T follicular helper cell (primary cell): ENCODE data around the gene BIRC3.
A peak's percentile ranks its signal among the peaks of the same experiment; 100 is the strongest.

Source experiments
- DNase-seq: peaks from one replicate; pipeline ENCODE4 v3.0.0-alpha.2; 2020; ENCODE audit warnings: low read depth
- total RNA-seq, 2 experiments: gene quantifications; one replicate each; lab custom pipeline; 2026; lab: John Stamatoyannopoulos, UW

Gene BIRC3
- 416 to 600 reads per million in 2 experiments for total RNA-seq

DNA sequence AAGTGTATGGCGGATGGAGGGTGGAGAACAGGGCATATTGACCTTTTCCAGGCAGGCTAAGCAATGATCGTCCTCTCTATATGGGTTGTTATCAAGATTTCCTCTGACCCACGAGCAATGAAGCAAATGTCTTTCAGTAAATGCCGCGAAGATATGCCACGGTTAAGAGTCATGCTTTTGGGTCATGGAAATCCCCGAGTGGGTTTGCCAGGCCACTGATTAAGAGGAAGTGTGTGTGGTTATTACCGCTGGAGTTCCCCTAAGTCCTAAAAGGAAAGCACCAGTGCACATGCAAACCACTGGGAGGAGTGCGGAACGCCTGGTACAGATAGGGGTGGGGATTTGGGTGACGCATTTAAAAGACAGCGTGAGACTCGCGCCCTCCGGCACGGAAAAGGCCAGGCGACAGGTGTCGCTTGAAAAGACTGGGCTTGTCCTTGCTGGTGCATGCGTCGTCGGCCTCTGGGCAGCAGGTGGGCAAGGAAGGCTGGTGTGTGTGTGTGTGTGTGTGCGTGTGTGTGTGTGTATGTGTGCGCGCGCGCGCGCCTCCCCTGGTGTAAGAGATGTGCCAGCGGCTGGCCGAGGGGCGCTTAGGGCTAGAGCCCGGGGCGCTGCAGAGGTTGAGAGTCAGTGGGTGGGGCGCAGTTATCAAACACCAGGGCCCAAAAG, at the start of gene BIRC3:
Gene BIRC3 (plus strand): TSS at position 386 of the 669 bp plus-strand sequence. CDS start 7,026 bp downstream, outside the sequence.
- peak; percentile 89 for DNase-seq

GRCh38 chr11:102267609-102268008, 49.7 kb upstream of the BIRC3 start:
- DNase-seq: no peak

DNA sequence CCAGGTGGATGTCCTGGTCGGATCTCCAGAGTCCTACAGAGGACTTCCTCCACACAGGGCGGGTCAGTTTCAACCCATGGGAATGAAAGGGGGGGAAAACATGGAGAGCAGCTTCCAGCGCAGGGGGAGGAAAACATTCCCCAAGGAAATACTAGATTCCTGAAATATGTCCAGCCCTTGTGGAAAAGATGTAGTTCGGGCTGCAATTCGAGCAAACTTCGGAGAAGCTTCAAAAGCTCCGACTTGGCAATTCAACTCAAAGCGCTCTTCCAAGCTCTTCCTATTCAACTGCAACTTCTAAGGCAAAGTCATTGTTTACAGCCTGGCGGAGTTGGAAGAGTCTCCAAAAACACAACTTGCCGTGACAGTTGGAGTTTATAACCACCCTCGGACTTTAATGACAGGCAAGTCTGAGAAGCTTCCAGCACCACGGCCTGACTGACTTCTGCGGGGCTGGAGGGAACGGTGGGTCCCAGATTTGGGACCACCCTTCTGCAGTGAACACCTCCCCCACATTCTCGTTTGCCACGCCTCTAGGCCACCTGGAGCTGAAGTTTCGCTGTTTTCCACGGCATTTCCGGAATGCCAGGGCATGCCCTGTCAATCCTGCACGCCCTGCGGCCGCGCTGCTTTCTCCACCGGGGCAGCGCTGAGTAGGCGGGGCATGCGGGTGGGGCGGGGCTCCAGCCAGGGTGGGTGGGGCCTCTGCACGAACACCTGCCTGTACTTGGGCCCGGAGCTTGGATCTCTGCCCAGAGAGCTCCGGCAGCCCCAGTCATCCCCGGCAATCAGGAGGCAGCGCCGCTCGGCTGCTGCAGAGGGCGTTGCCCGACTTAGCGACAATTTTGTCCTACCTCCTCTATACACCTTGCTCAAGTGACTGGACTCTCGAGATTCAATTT, 49.0 kb upstream of the BIRC3 start:
- peak; percentile 84 for DNase-seq

DNA sequence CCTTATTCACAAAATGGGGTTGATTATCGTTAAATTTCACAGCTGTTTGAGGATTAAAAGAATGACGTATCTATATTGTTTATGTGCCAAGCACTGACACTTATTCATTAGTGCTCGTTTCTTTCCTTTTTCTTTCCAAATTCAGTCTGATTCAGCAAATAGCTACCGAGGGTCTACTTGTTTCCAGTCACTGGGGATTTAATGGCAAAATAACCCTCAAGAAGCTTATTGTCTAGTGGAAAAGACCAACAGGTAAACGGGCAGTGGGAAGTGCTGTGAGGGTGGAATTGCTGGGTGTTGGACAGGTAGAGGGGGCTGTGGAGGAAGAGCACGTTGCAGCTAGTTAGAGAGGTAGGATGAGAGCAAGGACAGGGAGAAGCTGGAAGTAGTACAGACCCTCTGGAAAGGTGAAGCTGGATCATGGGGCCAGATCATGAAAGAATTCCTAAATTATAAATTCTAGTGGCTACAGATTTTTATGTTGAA, 48.3 kb upstream of the BIRC3 start:
- DNase-seq: no peak

DNA sequence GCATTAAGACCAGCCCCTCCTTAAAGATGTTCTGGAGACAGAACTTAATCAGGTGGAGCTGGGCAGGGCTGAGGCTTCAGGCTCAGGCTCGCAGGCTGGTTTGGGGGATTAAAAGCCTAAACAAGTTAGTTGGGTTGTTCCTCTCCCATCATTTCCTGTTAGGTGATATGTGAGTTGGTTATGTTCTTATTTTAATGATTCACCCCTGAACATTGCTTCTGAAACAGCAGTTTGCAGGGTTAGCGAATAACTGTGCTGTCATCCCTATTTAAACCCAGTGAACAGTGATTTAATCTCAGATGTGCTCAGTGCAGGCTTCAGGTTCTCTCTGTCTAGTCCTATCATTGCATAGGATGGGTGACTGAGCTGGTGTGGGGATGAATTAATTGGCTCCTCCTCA, 47.4 kb upstream of the BIRC3 start:
- DNase-seq: no peak

- no peak for DNase-seq
These were observed 45.0 kb upstream of the BIRC3 start for GRCh38 chr11:102272047-102272824.

GRCh38 chr11:102274628-102275027, 42.7 kb upstream of the BIRC3 start:
- no peak for DNase-seq

GRCh38 chr11:102276362-102276761, 40.9 kb upstream of the BIRC3 start:
- no peak for DNase-seq

GRCh38 chr11:102276783-102277182, 40.5 kb upstream of the BIRC3 start:
- DNase-seq: no peak

- DNase-seq: no peak
These were observed 37.6 kb upstream of the BIRC3 start for GRCh38 chr11:102279641-102280170.

GRCh38 chr11:102280245-102280833, 36.9 kb upstream of the BIRC3 start:
- no peak for DNase-seq

- no peak for DNase-seq
These were observed 34.2 kb upstream of the BIRC3 start for GRCh38 chr11:102283116-102283485.

GRCh38 chr11:102284008-102284407, 33.3 kb upstream of the BIRC3 start:
- DNase-seq: no peak

GRCh38 chr11:102286292-102286691, 31.0 kb upstream of the BIRC3 start:
- DNase-seq: no peak

- no peak for DNase-seq
These were observed 29.1 kb upstream of the BIRC3 start for GRCh38 chr11:102287964-102288724.

GRCh38 chr11:102288725-102289083, 28.6 kb upstream of the BIRC3 start:
- no peak for DNase-seq

DNA sequence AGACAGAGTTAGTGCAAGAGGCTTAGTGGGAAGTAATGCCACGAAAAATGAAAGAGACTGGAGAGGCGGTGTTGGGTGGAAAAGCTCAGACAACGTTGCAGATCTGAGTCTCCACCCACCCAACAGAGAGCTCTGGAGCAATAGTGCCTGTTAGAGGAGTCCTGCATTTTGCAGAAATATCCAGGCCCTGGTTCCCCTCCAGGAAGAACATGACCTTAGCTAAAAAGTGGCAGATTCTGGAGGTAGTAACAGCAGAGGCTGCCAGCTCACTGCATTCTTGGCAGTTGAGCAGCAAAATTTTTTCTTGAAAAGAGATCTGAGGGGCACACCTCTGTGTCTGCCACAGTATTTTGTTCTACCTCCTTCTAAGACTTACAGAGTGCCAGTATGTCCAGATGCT, 27.7 kb upstream of the BIRC3 start:
- no peak for DNase-seq

- DNase-seq: no peak
These were observed 25.5 kb upstream of the BIRC3 start for GRCh38 chr11:102291831-102292230.

GRCh38 chr11:102292933-102293332, 24.4 kb upstream of the BIRC3 start:
- no peak for DNase-seq

DNA sequence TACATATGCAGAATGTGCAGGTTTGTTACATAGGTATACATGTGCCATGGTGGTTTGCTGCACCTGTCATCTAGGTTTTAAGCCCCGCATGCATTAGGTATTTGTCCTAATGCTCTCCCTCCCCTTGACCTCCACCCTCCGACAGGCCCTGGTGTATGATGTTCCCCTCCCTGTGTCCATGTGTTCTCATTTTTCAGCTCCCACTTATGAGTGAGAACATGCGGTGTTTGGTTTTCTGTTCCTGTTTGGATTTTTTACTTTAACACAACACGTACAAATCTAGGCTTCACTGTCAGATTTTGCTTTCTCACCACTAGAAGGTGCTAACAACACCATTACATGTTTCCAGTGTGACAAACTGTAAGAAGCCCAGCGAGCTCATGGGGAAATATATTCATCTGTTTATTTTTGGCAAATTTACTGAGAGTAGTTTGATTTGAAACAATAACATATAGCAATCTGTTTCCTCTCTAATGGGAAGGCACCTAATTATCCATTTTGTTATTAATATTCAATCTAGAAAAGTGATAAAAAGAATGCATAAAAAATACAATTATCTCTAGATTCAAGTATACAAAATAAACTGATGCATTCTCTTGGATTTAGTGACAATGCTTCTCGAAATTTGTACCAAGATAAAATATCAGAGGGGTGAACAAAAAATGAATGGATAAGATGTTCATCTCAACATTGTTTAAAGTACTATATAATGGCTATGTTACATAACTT, 23.2 kb upstream of the BIRC3 start:
- no peak for DNase-seq
